SK-N-SH (cell line): ENCODE data around the gene YBX2.

ENCODE experiments used
- CTCF ChIP-seq: fragments of 200-600 bp; sonication (generic); IDR thresholded peaks from 2 replicates; pipeline ENCODE4 v1.6.1; 2017; ENCODE audit warnings: antibody characterized with exemption, mild to moderate bottlenecking, moderate library complexity
- EP300 ChIP-seq, 2 experiments: IDR thresholded peaks; 2 replicates each; pipeline versions ENCODE4 v1.4.0 to v1.6.1; 2012; ENCODE audit warnings: borderline replicate concordance in 1 of 2, low read depth in 1 of 2, low read length in 1 of 2
- EZH2phosphoT487 ChIP-seq: fragments of 200-600 bp; sonication (generic); IDR thresholded peaks from 2 replicates; pipeline ENCODE4 v1.6.1; 2017; ENCODE audit warnings: low read depth, mixed run types, mild to moderate bottlenecking, antibody characterized with exemption, moderate library complexity, borderline replicate concordance
- MAX ChIP-seq: IDR thresholded peaks from 2 replicates; pipeline ENCODE4 v1.4.0; 2012; ENCODE audit warnings: low read depth
- NFIC ChIP-seq: IDR thresholded peaks from 2 replicates; pipeline ENCODE4 v1.4.0; 2012; ENCODE audit warnings: borderline replicate concordance
- NRF1 ChIP-seq: IDR thresholded peaks from 2 replicates; pipeline ENCODE4 v1.6.1; 2012; ENCODE audit warnings: low read depth, mild to moderate bottlenecking, low read length
- RAD21 ChIP-seq: IDR thresholded peaks from 2 replicates; pipeline ENCODE4 v1.6.1; 2012; ENCODE audit warnings: mild to moderate bottlenecking, low read length
- RCOR1 ChIP-seq: fragments of 150-350 bp; IDR thresholded peaks from 2 replicates; pipeline ENCODE4 v1.6.1; 2017; ENCODE audit warnings: antibody characterized with exemption, low read length
- TAF1 ChIP-seq: IDR thresholded peaks from 2 replicates; pipeline ENCODE4 v1.6.1; 2012; ENCODE audit warnings: low read depth, mild to moderate bottlenecking, low read length, moderate library complexity, borderline replicate concordance
- TEAD4 ChIP-seq: IDR thresholded peaks from 2 replicates; pipeline ENCODE4 v1.4.0; 2012; ENCODE audit warnings: mild to moderate bottlenecking, borderline replicate concordance; ENCODE audit not compliant: insufficient read depth
- USF2 ChIP-seq: fragments of 150-350 bp; IDR thresholded peaks from 2 replicates; pipeline ENCODE4 v1.6.1; 2017; ENCODE audit warnings: antibody characterized with exemption, low read length, low read depth, borderline replicate concordance
- YY1 ChIP-seq: IDR thresholded peaks from 2 replicates; pipeline ENCODE4 v1.4.0; 2012; ENCODE audit warnings: low read depth, mild to moderate bottlenecking

- TF ChIP-seq CTCF, result no peak
- TF ChIP-seq EZH2phosphoT487, result no peak
- no peak for TF ChIP-seq RCOR1
- TF ChIP-seq TAF1, result no peak
- TF ChIP-seq RAD21, result no peak
- TF ChIP-seq TEAD4, result no peak
- no peak for TF ChIP-seq MAX
- no peak for TF ChIP-seq EP300 (IDR thresholded peaks at IDR 0.05; ENCODE audit: borderline replicate concordance in 1 of 2, low read depth in 1 of 2, low read length in 1 of 2)
- no peak for TF ChIP-seq YY1
- no peak for TF ChIP-seq NFIC
- TF ChIP-seq USF2, result no peak
- TF ChIP-seq NRF1, result no peak
Observed at GRCh38 chr17:7258731-7259554, 35.5 kb downstream of the YBX2 start.
